GM12864 (cell line): ENCODE data around the gene PLP2.

ENCODE experiments used
- DNase-seq: peaks from one replicate; pipeline ENCODE4 v3.0.0-alpha.2; 2011; ENCODE audit warnings: low read depth
- H3K4me3 ChIP-seq: 2 replicates; pipeline ENCODE4 v1.5.1; 2011; ENCODE audit warnings: mild to moderate bottlenecking, low read depth, low read length, control low read depth
- CTCF ChIP-seq: IDR thresholded peaks from 2 replicates; pipeline ENCODE4 v1.5.1; 2011; ENCODE audit warnings: low read depth, mild to moderate bottlenecking, moderate library complexity, low read length, control low read depth, inconsistent platforms; ENCODE audit errors: missing control alignments

PLP2 gene

GRCh38 chrX:49174723-49175122 lies 3.0 kb downstream of the PLP2 start:
- no peak for DNase-seq
- TF ChIP-seq CTCF, result no peak
- no peak overlapping the region for H3K4me3 ChIP-seq

DNA sequence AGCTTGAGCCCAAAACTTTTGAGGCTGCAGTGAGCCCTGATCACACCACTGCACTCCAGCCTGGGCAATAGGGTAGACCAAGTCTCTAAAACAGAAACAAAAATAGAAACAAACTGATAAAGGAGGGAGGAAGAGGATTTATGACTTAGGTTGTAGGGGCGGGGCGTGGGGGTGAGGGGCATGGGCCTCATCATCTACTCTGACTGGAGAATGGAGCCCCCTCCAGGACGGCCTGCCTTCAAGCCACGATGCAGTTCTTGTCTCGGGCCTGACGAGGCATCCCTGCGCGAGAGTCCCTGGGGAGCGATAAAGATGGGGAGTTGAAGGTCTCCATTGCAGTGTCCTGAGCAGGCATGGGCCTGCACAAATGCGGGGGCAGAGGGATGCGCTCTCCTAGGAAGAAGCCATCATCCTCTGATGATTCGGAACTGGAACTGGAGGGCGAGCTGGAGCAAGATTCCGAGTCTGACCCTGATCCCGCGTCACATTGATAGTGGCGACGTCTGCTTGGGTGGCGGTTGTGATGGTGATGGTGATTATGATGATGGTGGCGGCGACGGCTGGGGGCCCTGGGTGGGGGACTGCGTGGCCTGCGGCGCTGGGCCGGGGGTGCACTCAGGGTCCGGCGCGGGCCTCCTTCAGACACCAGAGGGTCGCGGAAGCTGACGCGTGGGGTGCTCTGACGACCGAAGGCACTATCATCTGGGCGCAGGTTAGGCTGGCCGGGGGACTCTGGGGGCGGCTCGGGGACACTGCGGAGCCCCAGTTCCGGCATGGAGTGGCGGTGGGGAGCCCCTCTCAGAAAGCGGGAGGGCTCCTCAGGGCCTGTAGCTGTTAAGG lies 4.0 kb downstream of the PLP2 start:
- no peak overlapping the region for H3K4me3 ChIP-seq
- DNase-seq, result no peak
- no peak for TF ChIP-seq CTCF

DNA sequence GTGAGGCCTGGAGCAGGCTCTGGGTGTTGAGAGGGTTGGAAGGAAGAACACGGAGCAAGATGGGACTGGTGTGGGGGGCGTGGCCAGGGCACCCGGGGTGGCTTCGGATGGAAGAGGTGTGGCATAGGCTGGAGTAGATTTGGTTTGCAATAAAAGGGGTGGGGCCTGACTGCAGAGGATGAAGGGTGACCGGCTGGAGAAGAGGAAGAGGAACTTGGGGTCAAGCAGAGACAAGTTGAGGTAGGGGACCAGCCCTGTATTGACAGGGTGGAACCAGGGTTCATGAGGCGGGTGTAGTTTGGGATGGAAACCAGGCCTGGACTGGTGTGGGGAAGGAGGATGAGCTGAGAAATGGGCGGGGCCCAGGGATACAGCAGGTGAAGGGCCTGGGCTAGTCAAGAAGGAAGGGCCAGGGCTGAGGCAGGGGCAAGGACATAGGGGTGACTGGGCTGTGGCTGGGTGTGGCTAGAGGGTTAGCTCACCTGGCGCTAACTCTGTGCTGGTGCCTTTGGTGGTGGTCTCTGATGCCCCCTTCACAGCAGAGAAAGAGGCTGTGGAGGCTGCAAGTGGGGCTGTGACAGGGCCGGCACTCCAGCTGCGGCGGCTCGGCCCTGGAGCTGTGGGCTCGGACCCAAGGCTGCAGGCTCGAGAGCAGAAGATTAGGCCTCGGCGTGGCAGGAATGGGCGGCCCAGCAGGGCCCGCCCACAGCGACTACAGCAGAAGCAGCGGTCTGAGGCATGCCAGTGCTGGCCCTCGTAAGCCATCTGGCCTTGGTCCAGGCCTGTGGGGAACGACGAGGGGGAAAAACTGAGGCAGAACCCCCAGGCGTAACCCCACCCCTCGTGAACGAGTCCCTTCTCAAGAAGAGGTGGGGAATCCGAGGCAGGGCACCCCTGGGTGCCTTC lies 5.0 kb downstream of the PLP2 start:
- no peak for DNase-seq
- H3K4me3 ChIP-seq, result no peak overlapping the region
- TF ChIP-seq CTCF, result no peak

- DNase-seq, result no peak
These were observed 5.7 kb downstream of the PLP2 start for GRCh38 chrX:49177338-49177833.

GRCh38 chrX:49177873-49178480 lies 6.3 kb downstream of the PLP2 start:
- H3K4me3 ChIP-seq, result no peak overlapping the region
- no peak for DNase-seq
- TF ChIP-seq CTCF, result no peak

More at GRCh38 chrX:49177338-49177833, 5.7 kb downstream of the PLP2 start:
- H3K4me3 ChIP-seq, result no peak overlapping the region
- TF ChIP-seq CTCF, result no peak

GRCh38 chrX:49178537-49178936 lies 6.8 kb downstream of the PLP2 start:
- DNase-seq, result no peak
- no peak for TF ChIP-seq CTCF
- no peak overlapping the region for H3K4me3 ChIP-seq
